CD4-positive, alpha-beta T cell (primary cell): ENCODE results near the gene ECM1. TPM values are rescaled to one million over a fixed set of nuclear protein-coding genes. Genes with fewer than 3 reads are reported as not detected.

Experiments
- ATAC-seq: fragments of 200-7000 bp; cut with Tn5 transposase; one replicate; pipeline ENCODE4 v1.10.0; 2022; ENCODE audit warnings: mild to moderate bottlenecking; ENCODE audit not compliant: poor library complexity
- CTCF ChIA-PET: fragments of 350-600 bp; sonication (Branson Sonifier 250); formaldehyde crosslinking; loops from one replicate; lab custom pipeline; 2021; ENCODE audit warnings: antibody characterized with exemption, inconsistent platforms; lab: Charles Lee
- POLR2A ChIA-PET: fragments of 350-600 bp; sonication (Branson Sonifier 250); formaldehyde crosslinking; loops from one replicate; lab custom pipeline; 2021; ENCODE audit warnings: antibody characterized with exemption, inconsistent platforms; lab: Charles Lee
- DNase-seq, 14 experiments: peaks; one replicate each; pipeline ENCODE4 v3.0.0-alpha.2; 2013 to 2020; ENCODE audit warnings: mixed read lengths in 2 of 14
- H3K27ac ChIP-seq, 2 donors: one replicate each; pipeline versions ENCODE4 v1.5.1 to v1.7.0; 2013; ENCODE audit warnings: low read length in 2 of 2, low read depth in 1 of 2, mild to moderate bottlenecking in 1 of 2
- H3K27me3 ChIP-seq, 2 experiments: 1 replicate in 1 of 2; 2 replicates in 1 of 2; pipeline versions ENCODE4 v1.6.1 to v1.7.0; 2013; ENCODE audit warnings: low read length in 2 of 2, control low read depth in 1 of 2, mild to moderate bottlenecking in 1 of 2, moderate library complexity in 1 of 2; ENCODE audit not compliant: insufficient read depth in 2 of 2, control insufficient read depth in 1 of 2
- H3K36me3 ChIP-seq: one replicate; pipeline ENCODE4 v1.6.1; 2013; ENCODE audit warnings: low read length, control low read depth; ENCODE audit not compliant: insufficient read depth
- H3K4me1 ChIP-seq: one replicate; pipeline ENCODE4 v1.6.1; 2013; ENCODE audit warnings: low read length, control low read depth; ENCODE audit not compliant: insufficient read depth
- H3K4me3 ChIP-seq: one replicate; pipeline ENCODE4 v1.5.1; 2013; ENCODE audit warnings: mild to moderate bottlenecking, low read length, moderate library complexity
- H3K9me3 ChIP-seq, 2 experiments: 1 replicate in 1 of 2; 2 replicates in 1 of 2; pipeline versions ENCODE4 v1.6.1 to v1.7.0; 2013; ENCODE audit warnings: low read length in 2 of 2, mild to moderate bottlenecking in 2 of 2, control low read depth in 1 of 2, moderate library complexity in 1 of 2; ENCODE audit not compliant: control insufficient read depth in 1 of 2, insufficient read depth in 1 of 2
- H3K27ac Mint-ChIP-seq: one replicate; pipeline ENCODE4 v1.8.0; 2020; ENCODE audit warnings: mixed read lengths
- H3K27me3 Mint-ChIP-seq: one replicate; pipeline ENCODE4 v1.8.0; 2021; ENCODE audit warnings: mixed read lengths
- H3K36me3 Mint-ChIP-seq: one replicate; pipeline ENCODE4 v1.8.0; 2021; ENCODE audit warnings: low read depth, mixed read lengths
- H3K4me1 Mint-ChIP-seq: one replicate; pipeline ENCODE4 v1.8.0; 2021; ENCODE audit warnings: low read depth, mixed read lengths
- H3K4me3 Mint-ChIP-seq: one replicate; pipeline ENCODE4 v1.8.0; 2020; ENCODE audit warnings: mild to moderate bottlenecking, mixed read lengths
- H3K9me3 Mint-ChIP-seq: one replicate; pipeline ENCODE4 v1.8.0; 2020; ENCODE audit warnings: mixed read lengths
- intact Hi-C, 2 experiments: fragments of 100-400 bp; cut with DNase I in 1 of 2; cut with micrococcal nuclease in 1 of 2; formaldehyde crosslinking; loops; one replicate each; pipeline versions ENCODE4 v1.15.1 to v1.9.0; 2023 to 2025; cut with DNase I, micrococcal nuclease
- total RNA-seq, 174 experiments: library from RNA in 2 of 174; stranded (reverse) in 2 of 174; gene quantifications; one replicate each; pipeline ENCODE4 v1.2.3 and lab custom pipeline; 2021 to 2026
- TF ChIP-seq, protein P1 (sequence below): fragments of 200-600 bp; IDR thresholded peaks from one replicate; pipeline ENCODE4 v1.8.0; 2022; ENCODE audit warnings: antibody characterized with exemption, mild to moderate bottlenecking

ECM1 gene
- total RNA-seq, 2 experiments from 2014 or later = 0.31 TPM; not detected in 1

DNA sequence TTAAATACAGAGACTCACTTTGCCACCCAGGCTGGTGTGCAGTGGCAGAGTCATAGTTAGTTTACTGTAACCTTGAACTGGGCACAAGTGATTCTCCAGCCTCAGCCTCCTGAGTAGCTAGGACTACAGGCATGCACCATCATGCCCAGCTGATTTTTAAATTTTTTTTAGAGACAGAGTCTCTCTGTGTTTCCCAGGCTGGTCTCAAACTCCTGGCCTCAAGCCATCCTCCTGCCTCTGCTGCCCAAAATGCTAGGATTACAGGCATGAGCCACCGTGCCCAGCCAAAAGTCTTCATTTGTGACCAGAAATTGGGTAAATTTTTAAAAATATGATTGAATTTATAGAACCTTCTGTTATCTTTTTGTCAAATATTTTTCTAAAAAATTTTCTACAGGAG, 38.6 kb upstream of the ECM1 start:
- Histone ChIP-seq H3K27ac (no peak overlapping the region), H3K9me3 (no peaks in the 10 kb centered on the region), H3K27me3 (no peaks in the 10 kb centered on the region), H3K4me3 (no peak overlapping the region), H3K36me3 (peaks cover 78% of the 10 kb centered on the region), H3K4me1 (no peaks in the 10 kb centered on the region)
- Mint-ChIP-seq H3K4me3 (no peak overlapping the region), H3K4me1 (peaks cover 3% of the 10 kb centered on the region), H3K27me3 (no peaks in the 10 kb centered on the region), H3K9me3 (no peaks in the 10 kb centered on the region), H3K36me3 (peaks cover 73% of the 10 kb centered on the region), H3K27ac (no peak overlapping the region)
- TF ChIP-seq, protein P1, sequence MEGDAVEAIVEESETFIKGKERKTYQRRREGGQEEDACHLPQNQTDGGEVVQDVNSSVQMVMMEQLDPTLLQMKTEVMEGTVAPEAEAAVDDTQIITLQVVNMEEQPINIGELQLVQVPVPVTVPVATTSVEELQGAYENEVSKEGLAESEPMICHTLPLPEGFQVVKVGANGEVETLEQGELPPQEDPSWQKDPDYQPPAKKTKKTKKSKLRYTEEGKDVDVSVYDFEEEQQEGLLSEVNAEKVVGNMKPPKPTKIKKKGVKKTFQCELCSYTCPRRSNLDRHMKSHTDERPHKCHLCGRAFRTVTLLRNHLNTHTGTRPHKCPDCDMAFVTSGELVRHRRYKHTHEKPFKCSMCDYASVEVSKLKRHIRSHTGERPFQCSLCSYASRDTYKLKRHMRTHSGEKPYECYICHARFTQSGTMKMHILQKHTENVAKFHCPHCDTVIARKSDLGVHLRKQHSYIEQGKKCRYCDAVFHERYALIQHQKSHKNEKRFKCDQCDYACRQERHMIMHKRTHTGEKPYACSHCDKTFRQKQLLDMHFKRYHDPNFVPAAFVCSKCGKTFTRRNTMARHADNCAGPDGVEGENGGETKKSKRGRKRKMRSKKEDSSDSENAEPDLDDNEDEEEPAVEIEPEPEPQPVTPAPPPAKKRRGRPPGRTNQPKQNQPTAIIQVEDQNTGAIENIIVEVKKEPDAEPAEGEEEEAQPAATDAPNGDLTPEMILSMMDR = no peak
- ChIA-PET POLR2A (no interaction called here), CTCF (no interaction called here)
- DNase-seq = no peak
- no peak for ATAC-seq
- intact Hi-C loops = loop anchor here in 1 of 2 experiments (10.0 kb wide), 2 partner anchors 506 to 686 kb away; partner anchors contain the start of genes CERS2 and TNFAIP8L2

DNA sequence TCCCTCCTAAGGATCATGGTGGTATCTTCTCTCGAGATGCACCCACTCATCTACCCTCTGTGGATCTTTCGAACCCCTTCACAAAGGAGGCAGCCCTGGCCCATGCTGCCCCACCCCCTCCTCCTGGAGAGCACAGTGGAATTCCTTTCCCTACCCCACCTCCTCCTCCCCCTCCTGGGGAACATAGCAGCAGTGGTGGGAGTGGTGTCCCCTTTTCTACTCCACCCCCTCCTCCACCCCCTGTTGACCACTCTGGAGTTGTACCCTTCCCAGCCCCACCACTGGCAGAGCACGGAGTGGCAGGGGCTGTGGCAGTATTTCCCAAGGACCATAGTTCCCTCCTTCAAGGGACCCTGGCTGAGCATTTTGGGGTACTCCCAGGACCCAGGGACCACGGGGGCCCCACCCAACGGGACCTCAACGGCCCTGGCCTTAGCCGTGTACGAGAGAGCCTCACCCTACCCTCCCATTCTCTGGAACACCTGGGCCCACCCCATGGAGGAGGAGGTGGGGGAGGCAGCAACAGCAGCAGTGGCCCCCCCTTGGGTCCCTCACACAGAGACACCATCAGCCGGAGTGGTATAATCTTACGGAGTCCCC, 35.2 kb upstream of the ECM1 start:
- TF ChIP-seq, protein P1 = no peak
- H3K9me3 ChIP-seq = no peaks in the 10 kb centered on the region
- DNase-seq (no peak), ATAC-seq (no peak)
- H3K36me3 ChIP-seq = peaks cover 49% of the 10 kb centered on the region
- POLR2A ChIA-PET = interaction anchor here (1.0 kb wide), 1 partner anchor 15 kb away, joined by 3 read pairs; the partner anchor contains the start of gene TARS2
- H3K4me1 Mint-ChIP-seq = peaks cover 6% of the 10 kb centered on the region
- no peak overlapping the region for H3K27ac Mint-ChIP-seq
- H3K4me3 Mint-ChIP-seq = no peak overlapping the region
- no peaks in the 10 kb centered on the region for H3K4me1 ChIP-seq
- H3K27me3 Mint-ChIP-seq = no peaks in the 10 kb centered on the region
- H3K27me3 ChIP-seq = no peaks in the 10 kb centered on the region
- H3K36me3 Mint-ChIP-seq = peaks cover 63% of the 10 kb centered on the region
- H3K4me3 ChIP-seq = no peak overlapping the region
- H3K27ac ChIP-seq = no peak overlapping the region
- CTCF ChIA-PET = no interaction called here
- H3K9me3 Mint-ChIP-seq = no peaks in the 10 kb centered on the region
- intact Hi-C loops = no loop called here

DNA sequence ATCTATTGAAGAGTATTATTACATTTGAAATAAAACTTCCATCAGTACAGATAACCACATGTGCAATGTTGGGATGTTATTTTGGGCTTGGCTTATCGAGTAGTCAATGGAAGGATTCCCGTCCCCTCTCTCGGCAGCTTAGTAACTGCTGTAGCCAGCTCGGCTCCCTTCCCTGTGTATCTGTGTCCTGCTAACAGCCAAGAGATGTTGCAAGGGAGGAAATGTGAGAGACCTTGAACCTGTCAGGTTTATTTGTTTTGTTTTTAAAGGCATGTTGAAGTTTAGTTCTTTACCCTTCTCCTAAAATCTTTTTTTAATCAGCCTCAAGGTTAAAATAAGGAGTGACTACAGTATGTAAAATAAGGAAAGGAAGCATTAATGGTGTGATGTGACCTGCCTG, 34.2 kb upstream of the ECM1 start:
- Histone ChIP-seq H3K9me3 (no peaks in the 10 kb centered on the region), H3K4me1 (no peaks in the 10 kb centered on the region), H3K27me3 (no peaks in the 10 kb centered on the region), H3K36me3 (peaks cover 45% of the 10 kb centered on the region), H3K27ac (no peak overlapping the region), H3K4me3 (no peak overlapping the region)
- H3K36me3 Mint-ChIP-seq = peaks cover 58% of the 10 kb centered on the region
- no peak for ATAC-seq
- H3K4me3 Mint-ChIP-seq = no peak overlapping the region
- no peak for DNase-seq
- intact Hi-C loops = no loop called here
- ChIA-PET CTCF (interaction anchor here (0.5 kb wide), 1 partner anchor 96 kb away, joined by 4 read pairs; no protein-coding TSS in a partner anchor), POLR2A (no interaction called here)
- no peaks in the 10 kb centered on the region for H3K27me3 Mint-ChIP-seq
- no peak overlapping the region for H3K27ac Mint-ChIP-seq
- no peaks in the 10 kb centered on the region for H3K9me3 Mint-ChIP-seq
- H3K4me1 Mint-ChIP-seq = peaks cover 13% of the 10 kb centered on the region
- TF ChIP-seq, protein P1 = no peak
